Measurements from ENCODE around the gene KIF24.

Gene KIF24

GRCh38 chr9:34291423-34291822, 37.6 kb downstream of the KIF24 start:
- ChIA-PET CTCF (no interaction called here), POLR2A (no interaction called here)
- no peak overlapping the region for H3K4me3 ChIP-seq (ENCODE audit: low read depth, low read length)
- DNase-seq (ENCODE audit: low read depth, low spot score), result no peak
- no peak for TF ChIP-seq CTCF (IDR thresholded peaks at IDR 0.05; ENCODE audit: insufficient read depth, low read length, missing control alignments)

DNA sequence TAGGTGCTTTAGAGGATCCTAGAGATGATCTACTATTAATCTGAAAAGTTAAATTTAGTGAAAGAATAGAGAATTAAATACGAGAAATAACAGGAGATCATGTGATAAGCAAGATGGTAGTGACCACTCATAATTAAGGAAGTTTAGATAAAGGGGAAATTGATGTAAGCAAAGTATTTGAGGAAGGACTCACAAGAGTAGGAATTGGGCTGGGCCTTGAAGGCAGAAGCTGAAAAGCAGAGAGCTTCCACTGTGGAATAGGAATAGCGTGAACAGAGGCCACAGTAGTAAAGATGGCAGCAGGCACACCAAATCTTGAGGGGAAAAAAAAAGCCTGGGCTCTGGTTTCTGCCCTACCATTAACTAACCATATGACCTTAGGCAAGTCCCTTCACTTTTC, 38.0 kb downstream of the KIF24 start:
- no peak for DNase-seq (ENCODE audit: low read depth, low spot score)
- POLR2A ChIA-PET, result no interaction called here
- TF ChIP-seq CTCF (IDR thresholded peaks at IDR 0.05; ENCODE audit: insufficient read depth, low read length, missing control alignments), result no peak
- no peak overlapping the region for H3K4me3 ChIP-seq (ENCODE audit: low read depth, low read length)
- CTCF ChIA-PET, result no interaction called here

DNA sequence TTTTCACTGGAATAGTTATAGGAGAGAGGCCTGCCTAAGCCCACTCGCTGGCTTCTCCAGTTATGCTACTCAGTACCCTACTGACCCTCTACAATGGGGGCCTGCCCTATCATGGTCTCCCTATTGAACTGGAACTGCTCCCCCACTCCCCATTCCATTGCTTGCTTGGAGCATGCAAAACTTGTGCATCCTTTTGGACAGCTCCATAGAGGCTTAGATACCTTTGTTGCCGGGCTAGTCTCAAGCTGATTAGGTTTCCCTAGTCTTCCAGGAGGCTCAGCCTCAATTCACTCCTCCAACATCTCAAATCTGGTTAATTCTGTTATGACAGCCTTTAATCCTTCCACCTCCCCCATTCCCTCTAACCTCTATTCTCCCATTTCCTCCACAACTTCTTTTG, 39.9 kb downstream of the KIF24 start:
- TF ChIP-seq CTCF (IDR thresholded peaks at IDR 0.05; ENCODE audit: insufficient read depth, low read length, missing control alignments), result no peak
- ChIA-PET CTCF (no interaction called here), POLR2A (no interaction called here)
- no peak overlapping the region for H3K4me3 ChIP-seq (ENCODE audit: low read depth, low read length)
- no peak for DNase-seq (ENCODE audit: low read depth, low spot score)

DNA sequence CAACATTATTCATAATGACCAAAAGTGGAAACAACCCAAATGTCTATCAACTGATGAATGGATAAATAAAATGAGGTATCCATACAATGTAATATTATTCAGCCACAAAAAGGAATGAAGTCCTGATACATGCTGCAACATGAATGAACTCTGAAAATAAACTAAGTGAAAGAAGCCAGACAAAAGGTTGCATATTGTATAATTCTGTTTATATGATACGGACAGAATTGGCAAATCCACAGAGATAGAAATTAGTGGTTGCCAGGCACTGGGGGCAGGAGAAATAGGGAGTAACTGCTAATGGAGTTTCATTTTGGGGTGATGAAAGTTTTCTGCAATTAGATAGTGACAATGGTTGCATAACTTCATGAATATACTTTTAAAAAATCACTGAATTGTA, 47.0 kb downstream of the KIF24 start:
- CTCF ChIA-PET, result interaction anchor here (0.9 kb wide), 1 partner anchor 29 kb away, joined by 3 read pairs; no protein-coding TSS in a partner anchor
- POLR2A ChIA-PET, result no interaction called here
- TF ChIP-seq CTCF (IDR thresholded peaks at IDR 0.05; ENCODE audit: insufficient read depth, low read length, missing control alignments), result no peak
- DNase-seq (ENCODE audit: low read depth, low spot score), result no peak
- H3K4me3 ChIP-seq (ENCODE audit: low read depth, low read length), result no peak overlapping the region

- POLR2A ChIA-PET, result no interaction called here
- no peak for TF ChIP-seq CTCF (IDR thresholded peaks at IDR 0.05; ENCODE audit: insufficient read depth, low read length, missing control alignments)
- CTCF ChIA-PET, result no interaction called here
- no peak overlapping the region for H3K4me3 ChIP-seq (ENCODE audit: low read depth, low read length)
- no peak for DNase-seq (ENCODE audit: low read depth, low spot score)
These were observed 49.7 kb downstream of the KIF24 start for GRCh38 chr9:34279411-34279810.
